IMR-90 (cell line): ENCODE results near the gene BEX3.
"Not testable (repeated sequence)": the region's sequence is repeated elsewhere in the genome, so short reads cannot be mapped to it uniquely, and the experiment has no call there.

Source experiments
- BHLHE40 ChIP-seq: fragments of 150-350 bp; IDR thresholded peaks from 2 replicates; pipeline ENCODE4 v1.6.1; 2016; ENCODE audit warnings: mild to moderate bottlenecking, low read depth, low read length
- CTCF ChIP-seq: conservative IDR thresholded peaks from 2 replicates; pipeline ENCODE4 v1.5.1; 2012; ENCODE audit warnings: mild to moderate bottlenecking, low read depth, low read length, improper control_type of control experiment

DNA sequence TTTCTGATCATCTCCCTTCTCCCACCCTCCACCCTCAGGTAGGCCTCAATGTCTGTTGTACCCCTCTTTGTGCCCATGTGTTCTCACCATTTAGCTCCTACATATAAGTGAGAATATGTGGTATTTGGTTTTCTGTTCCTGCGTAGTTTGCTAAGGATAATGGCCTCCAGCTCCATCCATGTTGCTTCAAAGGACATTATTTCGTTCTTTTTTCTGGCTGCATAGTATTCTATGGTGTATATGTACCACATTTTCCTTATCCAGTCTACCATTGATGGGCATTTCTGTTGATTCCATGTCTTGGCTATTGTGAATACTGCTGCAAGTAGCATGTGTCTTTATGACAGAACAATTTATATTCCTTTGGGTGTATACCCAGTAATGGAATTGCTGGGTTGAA, 35.4 kb downstream of the BEX3 start:
- TF ChIP-seq CTCF, BHLHE40: not testable (repeated sequence)
